H1 (cell line): ENCODE data around the gene ABCC4. TPM values are rescaled to one million over a fixed set of nuclear protein-coding genes. Genes with fewer than 3 reads are reported as not detected.

Experiments
- CTCF ChIA-PET: fragments of 300-600 bp; sonication (Branson Sonifier 250); formaldehyde crosslinking; loops from one replicate; lab custom pipeline; 2021; ENCODE audit not compliant: partially characterized antibody; lab: Charles Lee
- POLR2A ChIA-PET: fragments of 300-600 bp; sonication (Branson Sonifier 250); formaldehyde crosslinking; loops from one replicate; lab custom pipeline; 2021; ENCODE audit warnings: inconsistent platforms; ENCODE audit not compliant: partially characterized antibody; lab: Charles Lee
- DNase-seq, 2 experiments: peaks; one replicate each; pipeline versions ENCODE4 v3.0.0 to v3.0.0-alpha.2; 2010 to 2022; ENCODE audit warnings: low spot score in 2 of 2, low read depth in 1 of 2, mixed read lengths in 1 of 2
- FAIRE-seq: peaks from 2 replicates; lab custom pipeline; 2011; peaks lifted over from hg19 to GRCh38; lab: Jason Lieb, UNC
- H2AFZ ChIP-seq: 2 replicates; pipeline ENCODE4 v1.8.1; 2012; ENCODE audit warnings: low read length, inconsistent platforms
- H2AK5ac ChIP-seq: 2 replicates; pipeline ENCODE4 v1.6.1; 2013; ENCODE audit warnings: low read depth, low read length
- H2BK120ac ChIP-seq: replicated peaks from 2 replicates; pipeline ENCODE3; 2013; ENCODE audit warnings: low read depth, low read length, inconsistent platforms
- H2BK12ac ChIP-seq: 2 replicates; pipeline ENCODE4 v1.6.1; 2013; ENCODE audit warnings: low read depth, low read length
- H2BK15ac ChIP-seq: 2 replicates; pipeline ENCODE4 v1.6.1; 2013; ENCODE audit warnings: low read length
- H2BK20ac ChIP-seq: 2 replicates; pipeline ENCODE4 v1.6.1; 2013; ENCODE audit warnings: low read length
- H2BK5ac ChIP-seq: 2 replicates; pipeline ENCODE4 v1.6.1; 2013; ENCODE audit warnings: low read depth, low read length
- H3K14ac ChIP-seq: 2 replicates; pipeline ENCODE4 v1.6.1; 2013; ENCODE audit warnings: inconsistent platforms; ENCODE audit not compliant: insufficient read length
- H3K18ac ChIP-seq: 2 replicates; pipeline ENCODE4 v1.6.1; 2013; ENCODE audit warnings: low read length; ENCODE audit errors: extremely low read depth
- H3K23ac ChIP-seq: 2 replicates; pipeline ENCODE4 v1.6.1; 2013; ENCODE audit warnings: inconsistent platforms; ENCODE audit not compliant: insufficient read length
- H3K23me2 ChIP-seq: 2 replicates; pipeline ENCODE4 v1.6.1; 2013; ENCODE audit warnings: low read depth, low read length
- H3K27ac ChIP-seq: 2 replicates; pipeline ENCODE4 v1.6.1; 2011; ENCODE audit warnings: low read depth, low read length, inconsistent platforms
- H3K27me3 ChIP-seq, 4 experiments: replicated peaks in 1 of 4; 1 replicate in 1 of 4; 2 replicates in 3 of 4; pipeline versions ENCODE4 v1.6.1 to v1.8.1; 2011 to 2013; ENCODE audit warnings: low read length in 3 of 4, mild to moderate bottlenecking in 3 of 4, inconsistent platforms in 2 of 4, mixed read lengths in 2 of 4, moderate library complexity in 1 of 4; ENCODE audit not compliant: control insufficient read depth in 3 of 4, insufficient read depth in 3 of 4; ENCODE audit errors: extremely low read depth in 1 of 4
- H3K36me3 ChIP-seq, 4 experiments: 2 replicates each; pipeline versions ENCODE4 v1.6.1 to v1.8.1; 2011 to 2013; ENCODE audit warnings: mild to moderate bottlenecking in 4 of 4, low read length in 3 of 4, moderate library complexity in 2 of 4, control low read depth in 1 of 4, inconsistent platforms in 1 of 4; ENCODE audit not compliant: insufficient read depth in 4 of 4, control insufficient read depth in 2 of 4
- H3K4ac ChIP-seq: replicated peaks from 2 replicates; pipeline ENCODE3; 2013; ENCODE audit warnings: low read length, low read depth, mixed read lengths, inconsistent platforms; ENCODE audit not compliant: insufficient read length
- H3K4me1 ChIP-seq, 4 experiments: replicated peaks in 1 of 4; 1 replicate in 1 of 4; 2 replicates in 3 of 4; pipeline versions ENCODE4 v1.6.1 to v1.8.1; 2011 to 2013; ENCODE audit warnings: low read length in 3 of 4, inconsistent platforms in 2 of 4, mixed read lengths in 1 of 4; ENCODE audit not compliant: insufficient read depth in 4 of 4, control insufficient read depth in 3 of 4
- H3K4me2 ChIP-seq, 2 experiments: 2 replicates each; pipeline versions ENCODE4 v1.6.1 to v1.8.1; 2011 to 2013; ENCODE audit warnings: low read depth in 2 of 2, low read length in 2 of 2, control low read depth in 1 of 2, inconsistent platforms in 1 of 2, mild to moderate bottlenecking in 1 of 2; ENCODE audit not compliant: insufficient read depth in 1 of 2
- H3K4me3 ChIP-seq, 4 experiments: fragments of 200-600, 300-600 bp in 1 of 4; sonication (generic), shearing (Covaris generic), sonication (Bioruptor Twin) in 1 of 4; 2 replicates each; pipeline versions ENCODE4 v1.5.1 to v1.8.1; 2011 to 2016; ENCODE audit warnings: low read length in 4 of 4, low read depth in 3 of 4, control low read depth in 2 of 4, inconsistent platforms in 2 of 4, mild to moderate bottlenecking in 2 of 4, mixed read lengths in 1 of 4, moderate library complexity in 1 of 4; ENCODE audit not compliant: insufficient read depth in 2 of 4; ENCODE audit errors: extremely low read depth in 1 of 4
- H3K56ac ChIP-seq: replicated peaks from 2 replicates; pipeline ENCODE3; 2013; ENCODE audit warnings: low read depth, mild to moderate bottlenecking, mixed read lengths, low read length, inconsistent platforms; ENCODE audit not compliant: insufficient read length
- H3K79me1 ChIP-seq: 2 replicates; pipeline ENCODE4 v1.6.1; 2013; ENCODE audit warnings: low read depth, low read length, control low read depth
- H3K79me2 ChIP-seq, 2 experiments: 2 replicates each; pipeline versions ENCODE4 v1.6.1 to v1.8.1; 2012 to 2013; ENCODE audit warnings: low read length in 2 of 2, mild to moderate bottlenecking in 2 of 2, inconsistent platforms in 1 of 2; ENCODE audit not compliant: insufficient read depth in 2 of 2, control insufficient read depth in 1 of 2
- H3K9ac ChIP-seq, 4 experiments: replicated peaks in 1 of 4; 1 replicate in 1 of 4; 2 replicates in 3 of 4; pipeline versions ENCODE4 v1.6.1 to v1.8.1; 2011 to 2013; ENCODE audit warnings: low read depth in 3 of 4, low read length in 3 of 4, control low read depth in 2 of 4, mild to moderate bottlenecking in 2 of 4, moderate library complexity in 2 of 4, inconsistent platforms in 1 of 4; ENCODE audit errors: extremely low read depth in 1 of 4
- H3K9me3 ChIP-seq, 2 experiments: 2 replicates each; pipeline versions ENCODE4 v1.6.1 to v1.8.1; 2012 to 2013; ENCODE audit warnings: mild to moderate bottlenecking in 2 of 2, moderate library complexity in 2 of 2, control low read depth in 1 of 2, inconsistent platforms in 1 of 2, low read depth in 1 of 2, low read length in 1 of 2, mixed read lengths in 1 of 2; ENCODE audit not compliant: insufficient read depth in 2 of 2
- H4K20me1 ChIP-seq, 2 experiments: replicated peaks in 1 of 2; 2 replicates each; pipeline versions ENCODE3 to v1.8.1; 2011 to 2013; ENCODE audit warnings: inconsistent platforms in 2 of 2, low read length in 2 of 2, mild to moderate bottlenecking in 1 of 2; ENCODE audit not compliant: insufficient read depth in 2 of 2, control insufficient read depth in 1 of 2
- H4K5ac ChIP-seq: 2 replicates; pipeline ENCODE4 v1.6.1; 2013; ENCODE audit warnings: low read length, low read depth, mixed read lengths, inconsistent platforms; ENCODE audit not compliant: insufficient read length
- H4K8ac ChIP-seq: 2 replicates; pipeline ENCODE4 v1.8.0; 2013; ENCODE audit warnings: mild to moderate bottlenecking, moderate library complexity, low read length, inconsistent platforms; ENCODE audit not compliant: insufficient read depth; ENCODE audit errors: extremely low read depth
- H4K91ac ChIP-seq: replicated peaks from 2 replicates; pipeline ENCODE3; 2013; ENCODE audit warnings: low read length, mixed read lengths, inconsistent platforms; ENCODE audit not compliant: insufficient read length
- ASH2L ChIP-seq: fragments of 200-600, 300-600 bp; sonication (generic); IDR thresholded peaks from one replicate; pipeline ENCODE4 v1.7.1; 2017; ENCODE audit warnings: low read length
- CHD1 ChIP-seq: IDR thresholded peaks from 2 replicates; pipeline ENCODE4 v1.6.1; 2012; ENCODE audit warnings: low read depth, low read length, improper control_type of control experiment
- CTCF ChIP-seq, 3 experiments: IDR thresholded peaks; 1 replicate in 2 of 3; 2 replicates in 1 of 3; pipeline versions ENCODE4 v1.5.1 to v1.6.1; 2011; ENCODE audit warnings: low read length in 3 of 3, mild to moderate bottlenecking in 3 of 3, inconsistent platforms in 2 of 3, low read depth in 1 of 3, moderate library complexity in 1 of 3; ENCODE audit not compliant: insufficient read depth in 1 of 3; ENCODE audit errors: control extremely low read depth in 1 of 3
- POLR2A ChIP-seq, 2 experiments: IDR thresholded peaks; 1 replicate in 1 of 2; 2 replicates in 1 of 2; pipeline ENCODE4 v1.6.1; 2011; ENCODE audit warnings: low read depth in 2 of 2, low read length in 2 of 2, mild to moderate bottlenecking in 2 of 2; ENCODE audit errors: control extremely low read depth in 1 of 2
- POLR2AphosphoS5 ChIP-seq: IDR thresholded peaks from 2 replicates; pipeline ENCODE4 v1.6.1; 2011; ENCODE audit warnings: low read depth, low read length
- RFX5 ChIP-seq: IDR thresholded peaks from 2 replicates; pipeline ENCODE4 v1.6.1; 2011; ENCODE audit warnings: low read depth, low read length, improper control_type of control experiment, borderline replicate concordance
- SIN3A ChIP-seq, 2 experiments: IDR thresholded peaks in 1 of 2; conservative IDR thresholded peaks in 1 of 2; 2 replicates each; pipeline ENCODE4 v1.6.1; 2011 to 2012; ENCODE audit warnings: low read length in 2 of 2, improper control_type of control experiment in 1 of 2, low read depth in 1 of 2, mild to moderate bottlenecking in 1 of 2
- SIX5 ChIP-seq: IDR thresholded peaks from 2 replicates; pipeline ENCODE4 v1.6.1; 2011; ENCODE audit warnings: mild to moderate bottlenecking, low read depth, low read length
- SP4 ChIP-seq: IDR thresholded peaks from 2 replicates; pipeline ENCODE4 v1.6.1; 2012; ENCODE audit warnings: low read length, inconsistent platforms
- TAF1 ChIP-seq: IDR thresholded peaks from 2 replicates; pipeline ENCODE4 v1.6.1; 2011; ENCODE audit warnings: mild to moderate bottlenecking, low read depth, low read length
- USF2 ChIP-seq: IDR thresholded peaks from 2 replicates; pipeline ENCODE4 v1.6.1; 2011; ENCODE audit warnings: low read length, improper control_type of control experiment
- ZNF274 ChIP-seq: IDR thresholded peaks from 2 replicates; pipeline ENCODE4 v1.7.0; 2012; ENCODE audit warnings: low read length, borderline replicate concordance; ENCODE audit errors: extremely low read depth
- WGBS, 2 experiments: shearing (Covaris generic) in 1 of 2; methylation state at CpG; one replicate each; pipeline versions ENCODE4 v1.1.6 to v1.1.7; 2013 to 2015; ENCODE audit warnings: low lambda C conversion rate in 2 of 2, mixed read lengths in 2 of 2, inconsistent platforms in 1 of 2, low coverage in 1 of 2, missing lambda C conversion rate in 1 of 2; ENCODE audit not compliant: insufficient replicate concordance in 2 of 2, insufficient coverage in 1 of 2, insufficient read length in 1 of 2; ENCODE audit errors: extremely low coverage in 1 of 2, missing lambda C conversion rate in 1 of 2; 5-methylcytosine and 5-hydroxymethylcytosine counted together
- polyA plus RNA-seq, 7 experiments: library from polyadenylated mRNA; depleted of rRNA in 3 of 7; stranded (reverse) in 5 of 7; unstranded in 2 of 7; fragments of >200 nt in 5 of 7; fragments of 200-250 nt in 2 of 7; gene quantifications; 1 replicate in 5 of 7; 2 replicates in 1 of 7; 4 replicates in 1 of 7; pipeline versions ENCODE4 v1.2.1 to v1.2.3, GENCODE V29; 2011 to 2013; ENCODE audit warnings: missing spikeins in 2 of 7, mixed read lengths in 2 of 7
- total RNA-seq: library from RNA; stranded (reverse); fragmentation: NEBNext Ultra II Directional; extraction: Animal tissue kit (Norgen Biotek cat#: 25700); gene quantifications from 2 replicates; pipeline ENCODE4 v1.2.1, GENCODE V29; 2021

Gene ABCC4
- total and polyA plus RNA-seq, 2 of the 8 experiments (the other 6 are each of a cell fraction or from before 2014, with no cell fraction given) = 4.0 to 14.1 TPM

GRCh38 chr13:95315752-95316151 is 14.5 kb upstream of the ABCC4 start:
- no peak overlapping the region for H3K4ac ChIP-seq
- H4K5ac ChIP-seq = no peak overlapping the region
- H4K20me1 ChIP-seq = no peaks in the 10 kb centered on the region
- H4K8ac ChIP-seq = no peak overlapping the region
- no peak overlapping the region for H3K14ac ChIP-seq
- WGBS, 2 experiments = 81% methylated on average over 3 of the region's 3 CpGs; no CpG with 5 or more reads in 1 of the 2 experiments
- H3K27me3 ChIP-seq = no peaks in the 10 kb centered on the region
- H2BK5ac ChIP-seq = no peak overlapping the region
- no peak overlapping the region for H4K91ac ChIP-seq
- no peak for DNase-seq
- FAIRE-seq = no peak
- no peaks in the 10 kb centered on the region for H3K9me3 ChIP-seq
- ChIA-PET CTCF (interaction anchor here (1.2 kb wide), 2 partner anchors 15 to 24 kb away, joined by 3 read pairs; partner anchors contain the start of gene ABCC4), POLR2A (no interaction called here)
- no peak overlapping the region for H2BK12ac ChIP-seq
- H2AK5ac ChIP-seq = no peak overlapping the region
- H3K79me2 ChIP-seq = no peaks in the 10 kb centered on the region
- H3K4me3 ChIP-seq = no peak overlapping the region
- H2BK15ac ChIP-seq = no peak overlapping the region
- H3K27ac ChIP-seq = no peak overlapping the region
- no peak overlapping the region for H3K56ac ChIP-seq
- H3K23me2 ChIP-seq = no peaks in the 10 kb centered on the region
- H2BK120ac ChIP-seq = no peak overlapping the region
- H3K9ac ChIP-seq = no peak overlapping the region
- H3K23ac ChIP-seq = no peak overlapping the region
- H2AFZ ChIP-seq = no peak overlapping the region
- H2BK20ac ChIP-seq = no peak overlapping the region
- no peaks in the 10 kb centered on the region for H3K79me1 ChIP-seq
- no peaks in the 10 kb centered on the region for H3K4me1 ChIP-seq
- no peaks in the 10 kb centered on the region for H3K36me3 ChIP-seq
- H3K18ac ChIP-seq = no peak overlapping the region
- H3K4me2 ChIP-seq = no peak overlapping the region
- no peak for TF ChIP-seq RFX5
- TF ChIP-seq CTCF (IDR thresholded peaks at IDR 0.05; ENCODE audit: control extremely low read depth in 1 of 3, insufficient read depth in 1 of 3, low read depth in 1 of 3, low read length in 3 of 3) = no peak
- TF ChIP-seq TAF1 = no peak
- TF ChIP-seq ZNF274 = no peak
- no peak for TF ChIP-seq SIX5
- no peak for TF ChIP-seq POLR2A (IDR thresholded peaks at IDR 0.05; ENCODE audit: control extremely low read depth in 1 of 2, low read depth in 2 of 2, low read length in 2 of 2)
- TF ChIP-seq CHD1 = no peak
- TF ChIP-seq POLR2AphosphoS5 = no peak
- TF ChIP-seq SIN3A (conservative IDR thresholded peaks at IDR 0.05 in 1 of 2, IDR thresholded peaks at IDR 0.05 in 1 of 2; ENCODE audit: low read depth in 1 of 2, low read length in 2 of 2) = no peak
- no peak for TF ChIP-seq SP4
- no peak for TF ChIP-seq ASH2L
- no peak for TF ChIP-seq USF2
